Erythroblast (primary cell): ENCODE measurements around the gene SBNO2.

Experiments used
- GATA1 ChIP-seq: IDR thresholded peaks from 2 replicates; pipeline ENCODE4 v1.6.1; 2011; ENCODE audit warnings: low read depth, mild to moderate bottlenecking, control low read depth, low read length, moderate library complexity
- POLR2A ChIP-seq: IDR thresholded peaks from 2 replicates; pipeline ENCODE4 v1.6.1; 2011; ENCODE audit warnings: mild to moderate bottlenecking, low read length

DNA sequence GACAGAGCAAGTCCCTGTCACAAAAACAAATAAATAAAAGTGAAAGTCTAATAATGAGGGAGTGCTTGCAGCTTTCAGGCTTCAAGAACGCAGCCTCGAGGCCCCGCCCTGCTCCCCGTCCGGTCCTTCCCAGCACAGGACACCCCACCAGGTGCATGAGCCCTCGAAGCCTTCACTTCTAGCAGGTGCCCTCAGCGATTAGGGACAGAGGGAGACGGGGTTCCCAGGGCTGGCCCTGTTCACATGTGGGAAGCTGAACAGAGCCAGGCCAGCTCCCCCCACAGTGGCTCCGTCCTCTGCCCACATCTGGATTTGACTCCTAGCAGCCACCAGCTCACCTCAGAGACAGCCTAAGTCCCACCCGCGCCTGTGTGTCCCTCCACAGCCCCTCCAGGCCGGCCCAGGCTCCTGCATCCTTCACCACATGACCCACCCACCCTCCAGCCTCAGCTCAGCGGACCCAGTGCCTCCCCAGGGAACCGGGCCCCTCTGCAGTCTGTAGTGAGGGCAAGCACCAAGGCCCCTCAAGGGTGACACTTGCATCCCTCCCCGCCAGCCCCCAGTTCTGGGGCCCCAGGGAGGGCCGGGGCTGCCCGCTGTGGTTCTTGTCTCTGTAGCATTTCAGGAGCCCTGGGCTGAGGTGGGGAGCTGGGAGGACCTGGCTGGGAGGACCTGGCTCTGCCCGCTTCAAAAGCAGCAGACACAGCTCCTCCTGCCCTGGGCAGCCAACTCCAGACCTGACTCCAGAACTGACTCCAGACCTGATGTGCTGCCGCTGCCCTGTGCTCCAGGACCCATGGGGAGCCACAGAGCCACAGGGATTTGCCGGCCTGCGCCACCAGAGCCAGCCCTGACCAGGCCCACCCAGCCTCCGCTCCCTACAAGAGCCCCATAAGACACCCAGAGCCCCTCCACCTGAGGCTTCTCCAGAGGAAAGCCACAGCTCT, 43.0 kb downstream of the SBNO2 start:
- TF ChIP-seq POLR2A = no peak
- no peak for TF ChIP-seq GATA1
